GM19023 (cell line): ENCODE results near the gene EXOC4.

Experiments
- ATAC-seq: cut with Tn5 transposase; IDR thresholded peaks from one replicate; pipeline ENCODE4 v1.9.1; 2021; ENCODE audit warnings: mild to moderate bottlenecking, moderate library complexity; ENCODE audit not compliant: unreplicated experiment

The EXOC4 gene

GRCh38 chr7:133412942-133413341 lies 160.1 kb downstream of the EXOC4 start:
- no peak for ATAC-seq

DNA sequence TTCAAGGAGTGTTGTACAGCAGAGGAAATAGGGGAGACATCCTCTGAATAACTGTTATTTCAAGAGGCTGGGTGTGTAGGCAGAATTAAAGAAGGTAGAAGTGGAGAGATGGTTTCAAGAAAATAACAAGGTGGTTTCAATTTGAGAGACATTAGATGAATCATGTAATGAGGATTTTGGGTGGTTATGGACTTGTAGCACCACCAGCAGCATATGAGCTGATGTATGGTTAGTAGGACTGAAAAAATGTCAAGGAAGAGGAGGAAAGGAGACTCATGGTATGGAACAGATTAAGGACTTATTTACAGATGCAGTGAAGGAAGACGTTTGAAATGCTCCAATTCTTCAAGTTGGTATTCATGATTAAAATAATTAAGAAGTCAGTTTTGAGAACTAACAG lies 166.2 kb downstream of the EXOC4 start:
- no peak for ATAC-seq

DNA sequence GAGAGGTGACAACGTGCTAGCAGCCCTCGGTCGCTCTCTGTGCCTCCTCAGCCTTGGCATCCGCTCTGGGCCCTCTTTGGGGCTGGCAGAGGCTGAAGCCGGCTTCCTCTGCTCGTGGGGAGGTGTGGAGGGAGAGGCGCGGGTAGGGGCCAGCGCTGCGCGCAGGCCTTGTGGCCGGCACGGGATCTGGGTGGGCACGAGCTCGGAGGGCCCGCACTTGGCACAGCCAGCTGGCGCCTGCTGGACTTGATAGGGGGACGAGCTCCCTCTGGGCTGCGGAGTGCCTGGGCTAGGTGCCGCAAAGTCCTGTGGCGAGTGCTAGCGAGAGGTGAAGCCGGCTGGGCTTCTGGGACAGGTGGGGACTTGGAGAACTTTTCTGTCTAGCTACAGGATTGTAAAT lies 170.7 kb downstream of the EXOC4 start:
- ATAC-seq = no peak

GRCh38 chr7:133428326-133428725 lies 175.4 kb downstream of the EXOC4 start:
- no peak for ATAC-seq

GRCh38 chr7:133428876-133429275 lies 176.0 kb downstream of the EXOC4 start:
- ATAC-seq = no peak

DNA sequence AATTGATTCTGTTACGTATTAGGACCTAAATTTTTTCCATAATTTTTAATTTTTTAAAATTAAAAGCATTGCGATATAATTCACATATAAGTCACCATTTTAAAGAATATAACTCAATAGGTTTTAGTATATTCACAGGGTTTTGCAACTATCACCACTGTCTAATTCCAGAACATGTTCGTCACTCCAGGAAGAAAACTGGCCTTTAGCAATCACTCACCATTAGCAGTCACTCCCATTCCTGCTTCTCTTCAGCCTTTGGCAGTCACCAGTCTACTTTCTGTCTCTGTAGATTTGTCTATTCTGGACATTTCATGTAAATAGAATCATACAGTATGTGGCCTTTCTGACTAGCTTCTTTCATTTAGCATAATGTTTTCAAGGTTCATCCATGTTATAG lies 176.5 kb downstream of the EXOC4 start:
- no peak for ATAC-seq

DNA sequence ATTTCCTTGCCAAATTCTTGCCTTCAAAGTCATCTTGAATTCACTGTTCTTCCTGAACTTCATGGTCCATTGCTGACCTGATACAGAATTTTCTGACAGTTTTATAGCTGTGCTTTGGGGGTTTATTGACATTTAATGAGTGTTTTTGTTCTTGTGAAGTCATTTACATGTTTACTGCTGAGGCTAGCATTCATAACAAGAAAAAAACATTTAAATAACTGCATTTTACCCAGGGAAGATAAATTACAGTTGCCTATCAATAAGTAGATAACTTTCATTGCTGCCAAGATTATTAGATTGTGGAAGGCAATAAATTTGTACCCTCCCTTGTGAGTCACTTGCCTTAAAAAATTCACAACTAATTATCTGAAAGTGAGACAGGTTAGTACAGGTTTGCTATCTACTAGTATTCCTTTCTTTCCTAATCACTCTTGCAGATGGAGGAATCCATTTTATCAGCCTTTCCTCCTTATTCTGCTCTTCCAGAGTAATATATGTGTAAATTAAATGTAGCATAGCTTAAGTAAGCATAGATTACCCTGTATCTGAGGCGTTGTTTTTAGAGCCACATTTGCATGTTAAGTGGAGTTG lies 178.4 kb downstream of the EXOC4 start:
- ATAC-seq = no peak

DNA sequence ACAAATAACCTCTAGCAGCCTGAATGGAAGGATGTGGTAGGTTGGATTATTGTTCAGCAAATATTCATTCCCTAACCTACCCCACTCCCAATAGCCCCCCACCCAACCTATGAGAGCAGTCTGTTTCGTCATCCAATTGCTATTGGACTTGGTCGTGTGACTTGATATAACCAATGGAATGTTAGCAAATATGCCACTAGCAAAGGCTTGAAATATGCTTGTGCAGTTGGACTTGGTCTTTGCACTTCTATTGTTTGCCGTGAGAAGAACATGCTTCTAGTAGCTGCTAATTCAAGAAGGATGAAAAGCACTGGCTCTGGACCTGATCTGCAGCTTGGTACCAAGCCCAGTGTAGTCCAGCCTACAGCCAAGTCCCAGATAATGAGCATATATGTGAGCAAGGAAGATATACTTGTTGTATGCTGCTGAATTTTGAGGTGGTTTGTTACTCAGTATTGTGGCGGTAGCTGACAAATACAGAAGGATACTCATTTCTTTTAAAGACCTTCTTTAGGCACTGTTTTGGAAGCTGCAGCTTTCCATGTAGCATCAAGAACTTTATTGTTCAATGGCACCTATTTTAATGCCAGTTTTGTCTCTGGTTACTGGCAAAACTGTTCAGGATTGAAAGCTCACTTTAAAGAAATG lies 180.4 kb downstream of the EXOC4 start:
- ATAC-seq = no peak

GRCh38 chr7:133434246-133434865 lies 181.5 kb downstream of the EXOC4 start:
- ATAC-seq = no peak

- ATAC-seq = no peak
Measured at GRCh38 chr7:133436014-133436428, 183.1 kb downstream of the EXOC4 start.

DNA sequence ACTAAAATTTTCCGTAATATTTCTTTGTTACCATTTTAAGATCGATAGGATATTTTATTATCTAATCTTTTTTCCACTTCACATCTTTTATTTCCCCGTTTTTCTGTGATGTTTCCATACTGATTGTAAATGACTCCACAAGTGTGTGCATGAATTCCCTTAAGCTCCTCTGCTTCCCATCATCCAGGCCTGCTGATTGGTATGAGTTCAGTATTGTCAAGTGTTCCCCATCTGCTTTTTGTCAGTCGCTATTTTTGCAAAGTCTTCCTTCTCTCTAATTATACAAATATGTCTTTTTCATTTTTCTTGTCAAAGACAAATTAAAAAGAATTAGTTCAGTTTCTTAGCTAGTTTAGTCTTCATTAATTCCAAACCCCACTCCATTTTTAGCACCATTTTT lies 184.7 kb downstream of the EXOC4 start:
- no peak for ATAC-seq

DNA sequence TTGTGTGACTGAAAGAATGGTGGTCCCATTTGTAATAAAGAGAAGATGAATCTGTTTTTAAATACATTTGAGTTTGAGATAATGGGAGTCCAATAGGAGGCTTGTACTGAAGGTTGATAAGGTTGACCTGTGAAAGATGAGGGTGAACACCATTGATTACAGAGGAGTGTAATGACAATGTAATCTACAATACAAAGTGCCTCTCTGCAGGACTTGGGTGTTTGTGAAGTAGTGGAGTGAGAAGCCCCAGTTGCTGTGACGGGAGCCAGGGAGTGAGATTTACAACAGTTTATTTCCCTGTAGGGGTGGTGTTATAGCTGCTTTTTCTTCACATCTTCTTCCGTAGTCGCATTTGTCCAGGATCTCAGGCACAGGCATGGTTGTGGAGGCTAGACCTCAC lies 189.9 kb downstream of the EXOC4 start:
- no peak for ATAC-seq

- no peak for ATAC-seq
Measured at GRCh38 chr7:133445617-133446016, 192.7 kb downstream of the EXOC4 start.

DNA sequence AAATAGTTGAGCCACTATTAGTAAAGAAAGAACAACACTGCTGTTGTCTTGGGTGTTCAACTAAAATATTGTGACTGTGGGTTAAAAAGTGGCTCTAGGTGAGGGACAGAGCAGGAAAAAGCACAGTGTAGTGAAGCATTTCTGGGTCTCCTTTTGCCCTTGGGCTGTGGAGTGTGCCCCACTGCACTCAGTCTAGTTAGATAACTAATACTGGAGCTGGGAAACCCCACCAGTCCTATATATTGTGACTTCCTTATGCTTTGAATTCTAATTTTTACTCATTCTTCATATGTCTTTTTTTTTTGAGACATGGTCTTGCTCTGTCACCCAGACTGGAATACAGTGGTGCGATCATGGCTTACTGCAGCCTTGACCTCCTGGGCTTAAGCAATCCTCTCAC lies 195.1 kb downstream of the EXOC4 start:
- ATAC-seq = no peak

DNA sequence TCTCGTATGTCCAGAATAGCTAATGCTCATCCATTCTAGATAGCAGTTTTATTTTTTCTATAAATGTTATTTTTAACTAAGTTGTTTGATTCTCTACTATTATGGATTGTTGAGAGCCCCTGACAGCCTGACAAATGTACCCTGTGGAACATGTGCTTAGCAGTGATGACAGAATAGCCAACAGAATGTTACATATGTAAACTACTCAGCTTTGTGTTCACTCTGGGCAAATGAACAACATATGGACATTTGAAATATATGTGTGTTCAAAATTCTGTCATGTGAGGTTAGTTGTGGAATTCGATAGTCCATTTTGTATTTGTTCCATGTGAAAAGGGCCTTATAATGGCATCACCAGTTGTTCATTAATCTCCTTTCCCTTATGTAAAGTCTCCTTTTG lies 199.7 kb downstream of the EXOC4 start:
- no peak for ATAC-seq

GRCh38 chr7:133458688-133459087 lies 205.8 kb downstream of the EXOC4 start:
- ATAC-seq = no peak

GRCh38 chr7:133461421-133461820 lies 208.5 kb downstream of the EXOC4 start:
- no peak for ATAC-seq

GRCh38 chr7:133475655-133476054 lies 222.8 kb downstream of the EXOC4 start:
- no peak for ATAC-seq

GRCh38 chr7:133477791-133478190 lies 224.9 kb downstream of the EXOC4 start:
- no peak for ATAC-seq

DNA sequence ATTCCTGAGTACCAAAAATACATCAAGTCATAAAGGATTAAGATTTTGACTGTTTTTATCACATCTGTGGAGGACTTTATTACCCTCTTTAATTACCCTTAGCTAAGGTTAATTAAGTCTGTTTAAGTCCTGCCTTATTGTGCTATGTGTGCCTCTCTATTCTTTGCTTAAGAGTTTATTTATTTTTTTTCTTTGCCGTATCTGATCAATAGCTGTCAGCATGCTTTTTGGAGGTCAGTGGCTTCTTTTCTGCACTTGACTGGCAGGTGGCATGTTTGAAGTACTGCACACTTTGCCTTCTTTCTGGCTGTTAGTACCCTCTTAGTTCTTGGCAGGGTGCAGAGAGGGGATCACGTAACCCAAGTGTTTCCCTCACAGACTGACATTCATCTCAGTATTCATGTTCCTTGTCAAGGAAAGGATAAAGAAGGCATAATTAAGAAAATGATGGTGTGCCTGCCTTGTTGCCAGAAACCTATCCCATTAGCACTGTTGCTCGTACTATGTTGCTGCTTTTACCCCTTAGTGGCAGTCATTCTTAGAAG lies 225.8 kb downstream of the EXOC4 start:
- no peak for ATAC-seq

- no peak for ATAC-seq
Measured at GRCh38 chr7:133479456-133480065, 226.7 kb downstream of the EXOC4 start.

- ATAC-seq = no peak
Measured at GRCh38 chr7:133480868-133481267, 228.0 kb downstream of the EXOC4 start.
